ENCODE measurements around the gene POGLUT3. TPM values are rescaled to one million over a fixed set of nuclear protein-coding genes. Genes with fewer than 3 reads are reported as not detected.

POGLUT3 gene
- total RNA-seq, 1 donor from 2014 or later: 27.3 TPM

DNA sequence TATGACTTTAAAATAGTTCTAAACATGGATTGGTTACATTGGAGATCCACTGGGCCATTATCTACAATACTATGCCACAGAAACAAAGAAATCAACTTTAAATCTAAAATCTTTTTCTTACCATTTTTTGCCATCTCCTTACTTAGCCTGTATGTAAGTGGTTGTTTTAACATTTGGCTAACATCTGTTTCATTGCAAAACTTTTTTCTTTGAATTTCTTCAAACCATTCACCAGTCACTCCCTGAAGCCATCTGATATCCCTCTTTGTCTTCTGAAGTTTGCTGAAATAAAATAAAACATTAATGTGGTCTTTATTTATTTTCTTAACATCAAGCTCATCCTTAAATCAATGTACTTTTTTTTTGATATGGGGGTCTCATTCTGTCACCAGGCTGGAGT lies 43.3 kb upstream of the POGLUT3 start:
- Histone ChIP-seq H4K20me1 (ENCODE audit: low read depth) (no peaks in the 10 kb centered on the region), H3K9ac (no peak overlapping the region), H3K27ac (no peak overlapping the region), H3K36me3 (no peaks in the 10 kb centered on the region), H2AFZ (replicated peaks) (no peak overlapping the region), H3K4me1 (peaks cover 19% of the 10 kb centered on the region), H3K27me3 (no peaks in the 10 kb centered on the region), H3K4me2 (no peak overlapping the region), H3F3A (ENCODE audit: low read depth) (peaks cover 5% of the 10 kb centered on the region), H3K79me2 (ENCODE audit: low read depth) (no peaks in the 10 kb centered on the region), H3K9me3 (ENCODE audit: low read depth) (no peaks in the 10 kb centered on the region), H3K4me3 (no peak overlapping the region)
- Mint-ChIP-seq H3K9me3 (no peaks in the 10 kb centered on the region), H3K27me3 (ENCODE audit: insufficient read depth, low read depth) (no peaks in the 10 kb centered on the region), H3K36me3 (no peaks in the 10 kb centered on the region), H3K4me1 (peaks cover 11% of the 10 kb centered on the region), H3K27ac (no peak overlapping the region), H3K4me3 (no peak overlapping the region)
- DNase-seq (ENCODE audit: low spot score): no peak
- TF ChIP-seq EZH2phosphoT487 (IDR thresholded peaks at IDR 0.05): no peak
- TF ChIP-seq, protein P1, sequence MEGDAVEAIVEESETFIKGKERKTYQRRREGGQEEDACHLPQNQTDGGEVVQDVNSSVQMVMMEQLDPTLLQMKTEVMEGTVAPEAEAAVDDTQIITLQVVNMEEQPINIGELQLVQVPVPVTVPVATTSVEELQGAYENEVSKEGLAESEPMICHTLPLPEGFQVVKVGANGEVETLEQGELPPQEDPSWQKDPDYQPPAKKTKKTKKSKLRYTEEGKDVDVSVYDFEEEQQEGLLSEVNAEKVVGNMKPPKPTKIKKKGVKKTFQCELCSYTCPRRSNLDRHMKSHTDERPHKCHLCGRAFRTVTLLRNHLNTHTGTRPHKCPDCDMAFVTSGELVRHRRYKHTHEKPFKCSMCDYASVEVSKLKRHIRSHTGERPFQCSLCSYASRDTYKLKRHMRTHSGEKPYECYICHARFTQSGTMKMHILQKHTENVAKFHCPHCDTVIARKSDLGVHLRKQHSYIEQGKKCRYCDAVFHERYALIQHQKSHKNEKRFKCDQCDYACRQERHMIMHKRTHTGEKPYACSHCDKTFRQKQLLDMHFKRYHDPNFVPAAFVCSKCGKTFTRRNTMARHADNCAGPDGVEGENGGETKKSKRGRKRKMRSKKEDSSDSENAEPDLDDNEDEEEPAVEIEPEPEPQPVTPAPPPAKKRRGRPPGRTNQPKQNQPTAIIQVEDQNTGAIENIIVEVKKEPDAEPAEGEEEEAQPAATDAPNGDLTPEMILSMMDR (IDR thresholded peaks at IDR 0.05): no peak
- no peak for TF ChIP-seq EZH2 (IDR thresholded peaks at IDR 0.05)

DNA sequence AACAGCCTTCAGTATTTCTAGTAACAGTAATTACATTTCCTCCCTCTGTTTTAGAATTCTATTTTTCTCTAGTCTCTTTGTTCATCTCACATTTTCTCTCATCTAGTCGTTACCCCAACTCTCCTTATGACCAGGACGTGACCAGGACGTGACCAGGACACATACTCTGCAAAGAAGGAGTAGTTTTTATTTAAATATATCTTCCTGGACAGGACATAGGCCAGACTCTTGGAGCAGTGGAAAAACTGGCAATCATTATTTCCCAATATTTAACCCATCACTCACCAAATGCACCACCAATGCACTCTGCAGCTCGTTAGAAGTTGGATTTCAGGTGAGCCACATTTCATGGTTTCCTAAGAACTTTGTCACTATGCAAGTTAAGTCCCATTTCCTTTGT lies 40.3 kb upstream of the POGLUT3 start:
- no peak overlapping the region for H3K9ac ChIP-seq
- no peak overlapping the region for H3K4me3 Mint-ChIP-seq

DNA sequence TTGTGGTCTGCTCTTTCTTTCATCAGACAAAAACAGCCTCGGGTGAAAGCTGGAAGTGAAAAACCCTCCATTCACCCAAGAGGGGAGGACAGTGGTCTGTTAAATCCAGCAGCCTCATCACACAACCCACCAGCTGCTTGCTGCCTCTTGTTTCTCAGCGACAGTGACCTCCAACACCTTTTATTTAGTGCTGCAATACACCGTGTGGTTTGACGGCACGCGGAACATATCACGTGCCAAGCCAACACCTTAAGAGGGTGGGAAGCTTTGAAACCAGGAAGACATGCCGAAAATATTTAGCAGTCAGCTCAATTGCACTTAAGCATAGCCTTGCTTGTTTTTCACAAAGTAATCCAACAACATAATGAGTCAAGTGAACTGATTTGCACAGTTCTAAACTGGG lies 39.8 kb upstream of the POGLUT3 start:
- no peak overlapping the region for H3K4me3 Mint-ChIP-seq
- no peaks in the 10 kb centered on the region for H3K27me3 ChIP-seq
- no peak overlapping the region for H3K27ac ChIP-seq
- H3K9me3 Mint-ChIP-seq: no peaks in the 10 kb centered on the region
- H2AFZ ChIP-seq (replicated peaks): peak overlapping the region; percentile 77
- peaks cover 19% of the 10 kb centered on the region for H3K4me1 ChIP-seq
- H3K36me3 ChIP-seq: no peaks in the 10 kb centered on the region
- no peak overlapping the region for H3K4me3 ChIP-seq
- H3K9ac ChIP-seq: no peak overlapping the region
- peaks cover 5% of the 10 kb centered on the region for H3F3A ChIP-seq (ENCODE audit: low read depth)
- no peak overlapping the region for H3K4me2 ChIP-seq
- no peak for DNase-seq (ENCODE audit: low spot score)
- peaks cover 11% of the 10 kb centered on the region for H3K4me1 Mint-ChIP-seq
- TF ChIP-seq EZH2phosphoT487 (IDR thresholded peaks at IDR 0.05): no peak
- no peak for TF ChIP-seq EZH2 (IDR thresholded peaks at IDR 0.05)
- TF ChIP-seq, protein P1 (IDR thresholded peaks at IDR 0.05): no peak
- H4K20me1 ChIP-seq (ENCODE audit: low read depth): no peaks in the 10 kb centered on the region
- no peak overlapping the region for H3K27ac Mint-ChIP-seq
- H3K36me3 Mint-ChIP-seq: no peaks in the 10 kb centered on the region
- no peaks in the 10 kb centered on the region for H3K27me3 Mint-ChIP-seq (ENCODE audit: insufficient read depth, low read depth)
- no peaks in the 10 kb centered on the region for H3K9me3 ChIP-seq (ENCODE audit: low read depth)
- H3K79me2 ChIP-seq (ENCODE audit: low read depth): no peaks in the 10 kb centered on the region

More for the DNA sequence above, 40.3 kb upstream of the POGLUT3 start:
- H3K27ac ChIP-seq: no peak overlapping the region
- TF ChIP-seq, protein P1 (IDR thresholded peaks at IDR 0.05): no peak
- TF ChIP-seq EZH2phosphoT487 (IDR thresholded peaks at IDR 0.05): no peak
- no peak for TF ChIP-seq EZH2 (IDR thresholded peaks at IDR 0.05)
- Mint-ChIP-seq H3K27ac (no peak overlapping the region), H3K36me3 (no peaks in the 10 kb centered on the region), H3K4me1 (peaks cover 11% of the 10 kb centered on the region), H3K27me3 (ENCODE audit: insufficient read depth, low read depth) (no peaks in the 10 kb centered on the region), H3K9me3 (no peaks in the 10 kb centered on the region)
- no peak overlapping the region for H3K4me3 ChIP-seq
- H3K79me2 ChIP-seq (ENCODE audit: low read depth): no peaks in the 10 kb centered on the region
- DNase-seq (ENCODE audit: low spot score): no peak
- no peak overlapping the region for H3K4me2 ChIP-seq
- H3K9me3 ChIP-seq (ENCODE audit: low read depth): no peaks in the 10 kb centered on the region
- H3K36me3 ChIP-seq: no peaks in the 10 kb centered on the region
- H3F3A ChIP-seq (ENCODE audit: low read depth): peaks cover 5% of the 10 kb centered on the region
- H4K20me1 ChIP-seq (ENCODE audit: low read depth): no peaks in the 10 kb centered on the region
- peak overlapping the region; percentile 41 for H2AFZ ChIP-seq (replicated peaks)
- no peaks in the 10 kb centered on the region for H3K27me3 ChIP-seq
- peaks cover 19% of the 10 kb centered on the region for H3K4me1 ChIP-seq

All from neural progenitor cell (in vitro differentiated cells).